NCI-H187 (cell line): ENCODE data around the gene CDH13.

Source experiments
- DNase-seq, 2 experiments: peaks; one replicate each; lab custom pipeline; 2025; lab: John Stamatoyannopoulos, UW

The CDH13 gene

DNA sequence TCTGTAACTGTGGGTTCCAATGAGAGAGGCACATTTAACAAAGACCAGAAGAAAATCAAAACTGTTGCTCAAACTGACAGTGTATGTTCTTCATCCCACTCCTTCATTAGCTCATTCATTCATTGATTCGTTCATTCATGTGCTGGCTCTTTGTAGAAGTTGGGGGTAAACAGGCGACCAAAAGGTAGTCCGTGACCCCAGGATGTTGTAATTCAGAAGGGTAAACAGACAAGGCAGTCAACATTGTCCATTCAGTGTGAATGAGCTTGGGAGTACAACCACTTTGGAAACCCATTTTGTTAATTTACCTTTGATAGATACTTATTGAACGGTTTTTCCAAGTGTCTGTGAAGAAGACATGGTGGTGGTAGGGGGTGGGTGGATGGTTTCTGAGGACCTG, 26.1 kb downstream of the CDH13 start:
- no peak for DNase-seq

DNA sequence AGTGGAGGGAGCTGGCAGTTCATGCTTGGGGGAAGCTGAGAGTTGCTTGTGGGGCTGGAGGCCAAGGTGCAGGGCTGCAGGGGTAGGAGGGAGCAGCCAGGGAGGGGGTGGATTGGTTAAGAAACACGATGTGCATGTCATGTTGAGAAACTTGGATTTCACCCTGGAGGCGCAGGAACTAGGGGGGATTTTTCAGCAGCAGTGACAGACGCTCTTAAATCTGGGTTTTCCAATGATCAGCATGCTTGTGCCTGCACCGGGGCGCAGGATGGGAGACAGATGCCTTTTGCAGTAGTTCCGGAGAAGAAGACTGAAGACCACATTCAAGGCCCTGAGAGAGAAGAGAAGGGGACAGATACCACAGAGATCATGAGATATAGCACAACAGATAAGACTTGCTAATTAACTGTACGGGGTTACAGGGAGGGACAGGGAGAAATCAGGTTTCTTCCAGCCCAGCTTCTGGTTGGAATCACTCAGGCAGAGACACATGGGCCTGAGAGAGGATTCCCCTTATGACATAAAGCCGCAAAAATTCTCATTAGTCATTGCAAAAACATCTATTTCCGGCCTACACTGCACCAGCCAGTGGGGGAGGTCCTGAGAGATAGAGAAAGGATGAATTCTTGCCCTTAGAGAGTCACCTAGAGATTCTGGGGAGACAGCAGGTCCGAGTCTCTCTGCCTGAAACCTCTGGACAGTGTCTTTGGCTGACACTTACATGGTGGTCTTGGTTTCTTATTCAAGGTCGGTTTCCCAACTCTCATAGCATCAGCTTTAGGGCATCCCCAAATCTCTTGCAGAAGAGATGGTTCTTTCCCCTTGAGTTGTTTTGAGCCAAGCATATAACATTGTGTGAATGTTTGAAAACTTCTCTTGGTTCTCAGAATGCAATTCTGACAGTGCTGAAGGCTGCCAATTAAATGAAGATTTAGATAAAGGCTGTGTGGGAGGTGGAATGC, 27.1 kb downstream of the CDH13 start:
- no peak for DNase-seq

DNA sequence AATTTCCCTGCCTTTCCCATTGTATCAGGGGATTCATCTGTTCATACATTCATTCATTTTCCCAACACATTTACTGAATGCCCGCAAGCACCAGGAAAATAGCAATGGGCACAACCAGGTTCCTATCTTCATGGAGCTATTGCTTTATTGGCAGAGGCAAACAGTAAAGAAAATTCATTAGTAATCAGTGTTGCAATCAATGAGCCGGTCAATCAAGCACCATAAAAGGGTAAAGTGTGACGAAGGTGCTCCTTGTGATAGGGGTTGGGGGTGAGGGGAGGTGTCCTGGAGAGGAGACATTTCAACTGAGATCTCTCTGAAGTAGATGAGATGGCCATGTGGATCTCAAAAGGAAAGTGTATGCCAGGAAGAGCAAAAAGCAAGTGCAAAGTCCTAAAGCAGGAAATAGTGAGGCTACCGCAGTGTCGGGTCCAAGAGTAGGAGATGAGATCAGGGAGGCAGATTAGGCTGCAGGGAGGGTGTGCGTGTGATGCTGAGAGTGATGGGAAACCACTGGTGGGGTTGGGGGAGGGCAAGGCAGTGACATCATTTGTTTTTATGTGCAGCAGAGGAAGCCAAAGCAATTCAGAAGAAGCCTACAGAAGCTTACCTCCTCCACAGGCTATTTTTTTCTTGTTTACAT, 28.4 kb downstream of the CDH13 start:
- DNase-seq: no peak

DNA sequence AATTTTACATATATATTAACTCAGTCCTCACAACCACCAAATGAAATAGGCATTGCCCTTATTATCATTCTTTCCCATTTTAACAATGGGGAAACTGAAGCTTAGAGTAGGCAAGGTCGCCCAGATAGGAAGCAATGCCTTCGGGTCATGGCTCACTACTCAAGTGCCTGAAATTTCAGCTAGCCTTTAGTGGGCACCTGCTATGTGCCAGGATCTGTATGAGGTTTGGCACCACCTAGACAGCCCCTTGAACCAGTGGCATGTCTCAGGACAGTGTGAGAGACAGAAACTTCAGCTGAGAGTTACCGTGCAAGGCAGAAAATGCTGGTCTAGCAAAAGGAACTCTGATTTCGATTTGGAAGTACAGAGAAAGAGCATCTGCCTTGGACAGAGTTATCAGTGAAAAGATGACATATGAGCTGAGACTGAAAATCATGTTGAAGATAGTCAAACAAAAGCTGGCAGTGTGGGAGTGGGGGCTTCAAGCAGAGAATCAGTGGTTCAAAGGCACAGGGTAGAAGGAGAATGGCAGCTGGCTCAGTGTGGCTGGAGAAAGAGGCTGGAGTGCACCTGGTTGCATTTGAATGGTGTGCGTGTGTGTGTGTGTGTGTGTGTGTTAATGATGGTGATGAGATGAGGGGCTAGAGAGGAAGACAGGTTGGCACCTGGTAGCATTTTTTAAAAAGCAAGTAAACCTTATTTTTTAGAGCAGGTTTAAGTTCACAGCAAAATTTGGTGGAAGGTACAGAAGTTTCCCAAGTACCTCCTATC, 29.1 kb downstream of the CDH13 start:
- no peak for DNase-seq

DNA sequence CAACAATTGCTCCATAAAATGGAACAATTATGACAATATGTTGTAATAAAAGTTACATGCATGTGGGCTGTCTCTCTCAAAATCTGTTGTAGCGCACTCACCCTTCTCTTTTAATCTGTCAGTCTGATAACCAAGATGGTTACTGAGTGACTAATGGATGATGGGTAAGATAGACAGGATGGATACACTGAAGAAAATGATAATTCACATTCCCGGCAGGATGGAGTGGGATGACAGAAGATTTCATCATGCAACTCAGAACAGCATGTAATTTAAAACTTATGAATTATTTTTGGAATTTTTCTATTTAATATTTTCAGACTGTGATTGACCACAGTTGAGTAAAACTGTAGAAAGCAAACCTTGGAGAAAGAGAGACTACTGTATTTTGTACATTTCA, 30.5 kb downstream of the CDH13 start:
- DNase-seq: no peak

DNA sequence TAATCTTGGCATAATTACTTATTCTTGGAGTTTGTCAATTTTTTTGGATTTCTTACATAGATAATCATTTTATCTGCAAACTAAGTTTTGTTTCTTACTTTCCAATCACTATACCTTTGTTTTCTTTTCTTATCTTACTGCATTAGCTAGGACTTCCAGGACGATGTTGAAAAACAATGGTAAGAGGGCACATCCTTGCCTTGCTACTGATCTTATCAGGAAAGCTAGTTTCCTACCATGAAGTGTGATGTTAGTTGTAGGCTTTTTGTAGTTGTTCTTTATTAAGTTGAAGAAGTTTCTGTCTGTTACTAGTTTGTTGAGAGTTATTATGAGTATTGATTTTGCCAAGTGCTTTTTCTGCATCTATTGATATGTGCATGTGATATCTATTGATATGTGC, 31.0 kb downstream of the CDH13 start:
- no peak for DNase-seq

DNA sequence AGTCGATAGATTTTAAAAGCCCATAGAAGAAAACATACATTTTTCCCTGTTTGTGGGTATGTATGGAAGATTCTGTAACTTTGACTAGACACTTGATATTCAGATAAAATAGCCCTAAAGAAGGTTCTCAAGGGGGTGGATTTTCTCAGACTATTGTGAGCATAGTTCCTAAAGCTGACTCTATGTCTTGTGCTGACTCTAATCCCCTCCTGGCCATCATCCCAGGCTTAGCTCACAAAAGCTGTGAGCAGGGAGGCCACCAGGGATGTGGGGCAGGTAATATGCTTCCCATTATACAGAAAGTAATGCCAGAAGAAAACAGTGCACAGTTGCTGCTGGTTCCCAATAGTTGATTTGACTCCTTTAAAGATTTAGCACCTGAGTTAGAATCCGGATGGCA, 32.0 kb downstream of the CDH13 start:
- no peak for DNase-seq

DNA sequence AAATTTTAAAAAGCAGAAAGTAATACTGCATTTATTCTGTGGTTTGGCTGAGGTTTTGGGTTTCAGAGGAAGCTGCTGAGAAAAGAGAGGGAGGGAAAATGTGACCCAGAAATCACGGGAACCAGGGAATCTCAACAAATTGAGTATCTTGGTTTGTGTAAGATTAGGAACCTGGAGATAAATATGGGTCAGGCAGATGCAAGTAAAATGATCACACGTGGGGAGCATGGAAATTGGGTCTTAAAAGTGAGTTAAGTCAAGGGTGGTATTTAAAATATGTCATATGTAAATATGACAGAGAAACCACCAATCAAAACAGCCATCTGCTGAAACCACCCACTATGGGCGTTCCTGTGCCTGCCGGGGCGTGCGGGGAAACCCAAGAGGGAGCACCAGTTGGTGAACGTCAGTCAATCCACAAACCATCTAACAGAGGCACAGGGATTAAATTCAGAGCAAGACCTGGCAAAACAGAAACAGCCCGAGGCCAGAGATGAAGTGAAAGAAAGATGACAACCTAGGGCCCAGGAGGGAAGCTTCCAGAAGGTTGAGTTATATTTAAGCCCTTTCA, 33.4 kb downstream of the CDH13 start:
- DNase-seq: no peak

DNA sequence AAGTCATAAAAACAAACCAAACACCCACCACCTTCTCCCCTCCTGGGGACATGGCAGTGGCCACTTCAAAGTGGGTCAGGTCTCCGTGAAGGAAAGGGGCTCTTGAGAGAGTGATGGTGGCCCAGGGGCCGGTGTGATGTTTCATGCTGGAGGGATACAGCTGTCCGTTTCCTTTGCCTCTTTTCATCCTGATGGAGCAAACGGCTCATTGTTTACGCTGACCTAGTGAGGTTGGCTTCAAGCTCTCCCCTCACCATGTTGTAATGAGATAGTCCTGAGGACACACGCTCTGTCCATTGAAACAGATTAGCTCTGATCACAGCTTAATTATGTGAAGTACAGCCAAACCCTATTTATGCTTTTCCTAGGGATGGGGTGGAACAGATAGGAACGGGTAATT, 34.2 kb downstream of the CDH13 start:
- no peak for DNase-seq

DNA sequence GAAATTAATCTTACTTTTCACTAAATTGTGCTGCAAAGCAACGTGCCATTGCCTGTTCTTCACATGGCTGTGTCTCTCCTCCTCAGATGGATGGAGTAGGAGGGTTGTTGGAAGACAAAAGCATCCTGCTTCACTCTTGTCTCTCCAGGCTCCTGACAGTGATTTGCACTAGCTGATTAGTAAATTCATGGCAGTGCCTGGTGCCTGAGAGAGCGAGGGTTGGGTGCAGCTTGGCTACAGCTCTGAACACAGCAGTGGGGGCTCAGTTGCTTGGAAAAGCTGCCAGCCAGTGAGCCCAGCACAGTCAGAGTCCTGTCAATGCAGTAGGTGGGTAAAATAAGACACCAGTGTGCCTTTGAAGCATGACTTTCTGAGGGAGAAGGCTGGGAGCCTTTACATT, 37.4 kb downstream of the CDH13 start:
- no peak for DNase-seq

DNA sequence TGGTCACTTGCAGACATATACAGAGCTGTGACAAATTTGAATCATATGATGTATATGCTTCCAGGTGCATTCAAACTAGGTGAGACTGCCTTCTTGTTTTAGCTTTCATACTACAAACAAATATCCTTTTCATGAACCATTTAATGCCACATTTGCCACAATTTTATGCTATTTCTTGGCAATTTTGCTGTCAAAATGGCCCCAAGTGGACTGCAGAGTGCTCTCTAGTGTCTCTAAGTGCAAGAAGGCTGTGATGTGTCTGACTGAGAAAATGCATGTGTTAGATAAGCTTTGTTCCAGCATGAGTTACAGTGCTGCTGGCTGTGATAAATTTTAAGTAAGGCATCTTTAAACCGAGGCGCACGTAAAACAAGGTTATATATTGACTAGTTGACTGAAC, 38.3 kb downstream of the CDH13 start:
- DNase-seq: no peak

DNA sequence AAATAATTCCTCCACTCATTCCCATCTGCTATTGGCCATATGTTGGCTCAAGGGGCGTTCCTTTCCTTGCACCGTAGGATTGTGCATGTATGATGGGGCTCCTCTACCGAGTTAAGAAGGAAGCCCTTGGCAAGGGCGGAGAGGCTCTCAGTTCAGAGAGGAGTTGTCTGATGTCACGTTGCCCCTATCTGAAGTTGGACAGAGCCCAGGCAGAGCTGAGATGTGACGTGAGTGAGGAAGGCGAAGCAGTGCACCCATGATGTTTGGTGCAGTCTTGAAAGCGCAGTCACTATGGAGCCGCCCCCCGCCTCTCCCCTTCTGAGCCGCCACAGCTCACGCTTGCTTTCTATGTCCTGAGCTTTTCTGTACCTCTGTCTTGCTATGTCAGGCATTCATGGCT, 40.7 kb downstream of the CDH13 start:
- no peak for DNase-seq

DNA sequence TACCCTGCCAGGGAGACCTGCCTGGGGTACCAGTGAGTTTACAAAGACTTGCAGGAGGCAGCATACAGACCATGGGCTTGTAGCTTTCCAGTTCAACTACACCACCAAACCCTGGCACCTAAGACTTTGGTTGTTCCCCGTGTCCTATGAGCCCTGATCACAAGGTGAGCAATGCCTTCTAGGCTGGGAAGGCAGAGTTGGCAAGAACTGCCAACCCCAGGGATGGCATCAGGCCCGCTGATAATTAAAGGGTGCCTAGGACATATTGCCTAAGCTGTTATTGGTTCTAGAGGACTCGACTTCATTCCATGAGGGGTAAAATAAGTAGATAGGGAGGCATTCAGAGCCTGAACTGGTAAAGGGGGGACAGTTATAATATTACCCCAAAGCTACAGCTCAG, 41.3 kb downstream of the CDH13 start:
- DNase-seq: no peak

DNA sequence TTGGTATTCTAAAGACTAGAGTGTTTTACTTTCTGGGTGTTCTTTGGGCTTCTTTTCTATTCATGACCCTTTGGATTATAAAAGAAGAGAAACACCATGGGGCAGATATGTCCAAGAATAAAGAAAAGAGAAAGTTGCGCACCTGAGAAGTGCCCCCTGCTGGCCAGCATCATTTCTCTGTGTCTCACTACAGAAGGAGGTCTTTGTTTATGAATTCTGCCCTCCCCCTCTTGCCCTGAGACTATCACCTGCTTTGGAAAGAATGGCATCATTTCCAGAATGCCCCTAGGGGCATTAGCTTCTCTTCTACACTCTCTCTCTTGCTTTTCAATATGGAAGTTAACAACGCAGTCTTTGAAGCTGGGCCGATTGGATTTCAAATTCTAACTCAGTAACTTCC, 45.0 kb downstream of the CDH13 start:
- no peak for DNase-seq

DNA sequence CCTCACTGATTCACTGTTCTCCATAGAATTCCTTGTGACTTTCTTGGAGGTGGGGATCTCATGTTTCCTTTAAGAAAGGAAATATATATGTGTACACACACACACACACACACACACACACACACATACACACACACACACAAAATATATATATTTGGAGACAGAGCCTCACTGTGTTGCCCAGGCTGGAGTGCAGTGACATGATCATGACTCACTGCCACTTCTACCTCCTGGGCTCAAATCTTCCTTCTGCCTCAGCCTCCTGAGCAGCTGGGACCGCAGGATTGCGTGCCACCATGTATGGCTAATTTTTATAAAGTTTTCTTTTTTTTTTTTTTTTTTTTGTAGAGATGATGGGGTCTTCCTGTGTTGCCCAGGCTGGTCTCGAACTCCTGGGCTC, 45.9 kb downstream of the CDH13 start:
- no peak for DNase-seq

DNA sequence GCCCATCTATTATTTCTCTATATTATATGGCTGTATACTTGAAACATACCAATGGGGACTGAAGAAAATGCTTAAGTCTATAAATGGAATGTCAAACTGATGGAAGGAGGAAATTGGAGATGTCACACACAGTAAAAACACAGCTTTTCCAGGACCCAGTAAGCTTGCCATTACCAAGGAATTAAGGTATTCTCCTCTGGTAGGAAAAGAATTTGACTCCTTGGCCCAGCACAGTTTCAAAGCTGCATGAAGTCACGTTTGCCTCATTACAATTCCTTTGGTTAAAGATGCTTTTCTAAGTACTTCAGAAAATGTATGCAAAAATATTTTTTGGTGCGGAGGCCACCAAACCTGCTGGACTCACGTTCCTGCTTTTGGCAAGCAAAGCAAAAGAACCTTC, 48.5 kb downstream of the CDH13 start:
- no peak for DNase-seq

DNA sequence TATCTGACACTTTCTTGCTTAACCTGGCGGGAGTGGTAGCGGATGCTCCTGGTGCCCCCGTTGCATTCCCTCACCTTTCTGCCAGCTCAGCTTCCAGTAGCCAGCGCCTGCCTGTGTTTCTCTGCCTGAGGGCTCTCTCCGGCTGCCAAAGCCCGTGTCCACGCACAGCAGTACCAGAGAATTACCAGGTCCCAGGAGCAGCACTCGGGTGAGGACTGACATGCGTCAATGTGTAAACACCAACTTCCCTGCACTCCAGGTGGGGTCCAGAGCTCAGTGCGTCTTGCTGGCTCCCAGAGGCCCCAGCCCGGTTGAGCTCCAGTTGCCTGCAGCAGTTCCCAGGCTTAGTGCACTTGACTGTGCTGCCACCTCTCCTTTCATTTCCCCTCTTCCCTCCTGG, 54.8 kb downstream of the CDH13 start:
- no peak for DNase-seq

DNA sequence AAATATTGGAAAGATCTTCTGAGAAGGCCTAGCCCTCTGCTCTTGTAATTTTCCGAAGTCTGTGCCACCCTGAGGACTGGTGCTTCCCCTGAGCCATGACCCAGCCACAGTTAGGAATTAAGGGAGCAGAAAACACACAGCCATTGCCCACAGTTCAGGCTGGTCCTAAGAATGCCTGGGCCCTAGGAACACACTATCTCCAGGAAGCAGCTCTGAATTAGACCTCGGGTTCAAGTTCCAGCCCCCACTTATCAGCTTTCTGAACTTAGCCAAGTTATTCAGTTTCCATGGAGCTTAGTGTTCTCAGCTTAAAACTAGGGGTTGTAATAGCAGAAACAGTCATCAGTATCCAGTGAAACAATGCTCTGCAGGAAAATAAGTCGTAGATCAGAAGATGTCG, 56.0 kb downstream of the CDH13 start:
- DNase-seq: no peak

DNA sequence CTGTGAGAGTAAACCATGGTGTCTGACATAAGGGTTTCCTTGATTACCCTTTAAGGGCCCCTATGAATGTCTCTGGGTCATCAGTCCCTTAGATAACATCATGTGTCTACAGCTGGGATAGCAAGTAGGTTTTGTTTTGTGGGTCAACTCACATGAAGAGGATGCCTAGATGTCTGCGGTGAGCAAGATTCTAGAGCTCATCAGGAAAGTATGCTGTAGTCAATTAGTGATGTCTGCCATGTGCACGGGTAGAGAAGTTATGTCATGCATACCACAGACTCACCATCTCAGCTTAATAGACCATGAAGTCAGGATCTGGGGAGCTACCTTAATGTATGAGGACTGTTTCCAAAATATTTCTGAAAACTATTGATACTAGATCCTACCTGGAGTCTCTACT, 57.5 kb downstream of the CDH13 start:
- DNase-seq: no peak

DNA sequence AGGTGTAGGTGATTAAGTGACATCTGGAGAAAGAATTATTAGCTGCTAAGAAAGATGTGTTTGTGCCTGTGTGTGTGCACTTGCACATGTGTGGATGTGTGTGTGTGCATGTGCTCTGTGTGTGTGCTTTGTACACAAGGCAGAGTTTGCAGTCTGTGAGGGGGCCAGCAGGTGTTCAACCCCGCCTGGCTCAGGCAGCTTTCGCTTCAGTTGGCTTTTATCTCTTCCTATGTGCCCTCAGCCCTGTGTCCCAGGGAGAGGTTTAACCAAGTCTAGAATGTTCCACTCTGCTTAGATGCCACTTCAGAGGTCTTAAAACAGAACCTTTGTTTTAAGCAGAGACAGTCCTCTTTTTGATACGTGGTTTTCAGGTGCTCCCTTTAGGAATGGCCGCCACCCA, 58.8 kb downstream of the CDH13 start:
- DNase-seq: no peak

DNA sequence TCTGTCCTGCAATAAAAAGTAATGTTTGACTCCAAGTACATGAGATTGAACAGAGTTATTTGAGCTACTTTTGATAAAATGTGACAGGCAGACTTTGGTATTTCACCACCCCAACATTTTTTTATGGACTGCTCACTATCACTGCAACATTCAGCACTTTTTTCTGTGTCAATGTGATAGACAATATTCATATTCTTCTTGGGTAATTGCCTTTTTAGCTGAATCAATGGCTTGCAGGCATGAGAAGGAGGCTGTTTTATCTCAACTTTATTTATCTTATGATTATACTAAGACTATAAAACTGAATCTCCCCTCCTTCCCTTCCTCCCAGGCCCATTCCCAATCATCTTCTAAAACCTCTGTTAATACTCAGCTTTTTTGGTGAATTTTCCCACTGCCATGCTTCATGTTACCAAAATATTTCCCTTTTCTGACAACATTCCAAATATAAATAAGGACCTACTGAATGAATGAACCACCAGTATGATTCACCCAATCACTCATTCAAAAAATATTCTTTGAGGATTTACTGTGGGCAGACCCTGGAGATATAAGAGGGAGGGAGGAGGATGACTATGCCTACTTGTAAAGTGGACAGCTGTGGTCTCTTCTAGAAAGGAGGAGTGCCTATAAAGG, 67.6 kb downstream of the CDH13 start:
- no peak for DNase-seq

DNA sequence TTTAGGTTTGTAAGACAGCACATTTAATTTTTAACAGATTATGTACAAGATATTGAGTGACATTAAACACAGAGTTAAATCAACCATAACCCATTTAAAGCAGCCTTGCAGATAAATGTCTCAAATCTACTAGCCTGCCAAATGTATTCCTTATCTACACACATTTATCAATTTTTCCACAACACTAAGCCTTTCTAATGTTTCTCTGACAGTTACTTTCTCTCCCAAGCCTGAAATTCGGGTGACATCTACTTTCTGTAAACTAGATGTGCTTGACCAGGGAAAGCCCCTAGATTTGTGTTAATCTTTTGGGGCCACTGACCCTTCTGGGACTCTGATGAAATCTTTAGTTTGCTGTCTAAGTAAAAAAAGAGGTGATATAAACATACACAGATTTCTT, 69.0 kb downstream of the CDH13 start:
- no peak for DNase-seq
